ENCODE results near the gene EXOSC9.
"Not testable (repeated sequence)": the region's sequence is repeated elsewhere in the genome, so short reads cannot be mapped to it uniquely, and the experiment has no call there.

EXOSC9 gene

GRCh38 chr4:121800961-121801714, at the start of gene EXOSC9:
TSS of gene EXOSC9 (plus strand) at chr4:121801323. CDS start at chr4:121801425, 102 bp downstream.
- peak; percentile 90 for DNase-seq (ENCODE audit: low spot score)

- DNase-seq (ENCODE audit: low spot score), result not testable (repeated sequence)
Measured at GRCh38 chr4:121752142-121752541, 49.0 kb upstream of the EXOSC9 start.

- DNase-seq (ENCODE audit: low spot score), result no peak
Measured at GRCh38 chr4:121758925-121759568, 42.1 kb upstream of the EXOSC9 start.

GRCh38 chr4:121760205-121760604, 40.9 kb upstream of the EXOSC9 start:
- no peak for DNase-seq (ENCODE audit: low spot score)

GRCh38 chr4:121764303-121764701, 36.8 kb upstream of the EXOSC9 start:
- no peak for DNase-seq (ENCODE audit: low spot score)

GRCh38 chr4:121764702-121765367, 36.3 kb upstream of the EXOSC9 start, which contains the start of gene SMIM43:
TSS of gene SMIM43 (minus strand) at chr4:121765164. CDS start at chr4:121765105, 59 bp downstream.
- no peak for DNase-seq (ENCODE audit: low spot score)

- DNase-seq (ENCODE audit: low spot score), result no peak
Measured at GRCh38 chr4:121765368-121765705, 35.8 kb upstream of the EXOSC9 start.

- no peak for DNase-seq (ENCODE audit: low spot score)
Measured at GRCh38 chr4:121765971-121766538, 35.1 kb upstream of the EXOSC9 start.

- no peak for DNase-seq (ENCODE audit: low spot score)
Measured at GRCh38 chr4:121767166-121767565, 34.0 kb upstream of the EXOSC9 start.

GRCh38 chr4:121769341-121769740, 31.8 kb upstream of the EXOSC9 start:
- DNase-seq (ENCODE audit: low spot score), result no peak

- DNase-seq (ENCODE audit: low spot score), result no peak
Measured at GRCh38 chr4:121771869-121772268, 29.3 kb upstream of the EXOSC9 start.

GRCh38 chr4:121773883-121774282, 27.2 kb upstream of the EXOSC9 start:
- no peak for DNase-seq (ENCODE audit: low spot score)

GRCh38 chr4:121776610-121777401, 24.3 kb upstream of the EXOSC9 start:
- DNase-seq (ENCODE audit: low spot score), result no peak

- DNase-seq (ENCODE audit: low spot score), result no peak
Measured at GRCh38 chr4:121777625-121778024, 23.5 kb upstream of the EXOSC9 start.

- DNase-seq (ENCODE audit: low spot score), result no peak
Measured at GRCh38 chr4:121778991-121779628, 22.0 kb upstream of the EXOSC9 start.

GRCh38 chr4:121783210-121783609, 17.9 kb upstream of the EXOSC9 start:
- DNase-seq (ENCODE audit: low spot score), result no peak

GRCh38 chr4:121784401-121784800, 16.7 kb upstream of the EXOSC9 start:
- DNase-seq (ENCODE audit: low spot score), result no peak

- DNase-seq (ENCODE audit: low spot score), result no peak
Measured at GRCh38 chr4:121784975-121785374, 16.1 kb upstream of the EXOSC9 start.

GRCh38 chr4:121785479-121785878, 15.6 kb upstream of the EXOSC9 start:
- DNase-seq (ENCODE audit: low spot score), result no peak

GRCh38 chr4:121786221-121786620, 14.9 kb upstream of the EXOSC9 start:
- DNase-seq (ENCODE audit: low spot score), result no peak

- no peak for DNase-seq (ENCODE audit: low spot score)
Measured at GRCh38 chr4:121788896-121789295, 12.2 kb upstream of the EXOSC9 start.

Data from cerebellar cortex (tissue), 1 donor.